Gastrocnemius medialis (tissue), 4 donors: ENCODE measurements around the gene WDR53.

Experiments
- CTCF ChIP-seq, 5 experiments: fragments of 450-650 bp in 3 of 5; fragments of 200-600 bp in 2 of 5; sonication (generic) in 2 of 5; IDR thresholded peaks in 4 of 5; conservative IDR thresholded peaks in 1 of 5; 1 replicate in 4 of 5; 2 replicates in 1 of 5; pipeline ENCODE4 v1.5.1; 2016 to 2019; ENCODE audit warnings: antibody characterized with exemption in 5 of 5, mild to moderate bottlenecking in 3 of 5, moderate library complexity in 3 of 5
- POLR2A ChIP-seq, 2 donors: fragments of 450-650 bp; IDR thresholded peaks; one replicate each; pipeline ENCODE4 v1.6.1; 2017; ENCODE audit warnings: antibody characterized with exemption in 2 of 2, mild to moderate bottlenecking in 2 of 2, moderate library complexity in 2 of 2

DNA sequence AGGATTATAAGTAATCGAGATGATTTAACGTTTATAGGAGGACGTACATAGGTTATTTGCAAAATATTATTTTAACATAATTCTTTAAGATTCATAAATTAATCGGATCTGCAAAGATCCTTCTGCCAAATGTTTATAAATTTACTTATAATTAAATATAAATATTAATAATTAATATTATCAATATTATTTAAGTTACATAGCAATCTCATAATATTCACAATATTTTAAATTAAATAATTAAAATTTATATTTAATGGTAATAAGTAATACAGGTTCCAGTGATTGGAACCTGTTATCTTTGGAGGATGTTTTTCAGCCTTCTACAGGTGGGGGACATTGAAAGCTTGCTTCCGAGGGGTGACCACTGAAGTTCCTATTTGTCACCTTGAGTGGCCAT lies 16.1 kb downstream of the WDR53 start:
- TF ChIP-seq POLR2A (IDR thresholded peaks at IDR 0.05) (no peak), CTCF (IDR thresholded peaks at IDR 0.05 in 4 of 5, conservative IDR thresholded peaks at IDR 0.05 in 1 of 5) (no peak)
